ENCODE results near the gene SLC25A43. TPM values are rescaled to one million over a fixed set of nuclear protein-coding genes. Genes with fewer than 3 reads are reported as not detected.
A peak's percentile ranks its signal among the peaks of the same experiment; 100 is the strongest.

The SLC25A43 gene
- total RNA-seq, 1 experiment from 2014 or later: 13.4 TPM

- Mint-ChIP-seq H3K9me3 (ENCODE audit: unreplicated experiment) (no peaks in the 10 kb centered on the region), H3K27ac (ENCODE audit: unreplicated experiment) (no peak overlapping the region), H3K4me3 (ENCODE audit: unreplicated experiment) (no peak overlapping the region), H3K4me1 (ENCODE audit: low read depth, unreplicated experiment) (peaks cover 14% of the 10 kb centered on the region), H3K27me3 (ENCODE audit: insufficient read depth, unreplicated experiment) (no peaks in the 10 kb centered on the region), H3K36me3 (ENCODE audit: insufficient read depth, unreplicated experiment) (peaks cover 15% of the 10 kb centered on the region)
- TF ChIP-seq CTCF (IDR thresholded peaks at IDR 0.05; ENCODE audit: insufficient read depth in 1 of 2, low read depth in 1 of 2, low read length in 1 of 2, severe bottlenecking in 1 of 2, unreplicated experiment in 1 of 2): no peak
- ChIA-PET POLR2A (no interaction called here), CTCF (interaction anchor here (2.8 kb wide), 1 partner anchor 93 kb away, joined by 16 read pairs; no protein-coding TSS in a partner anchor)
- no TSS peak for BruUV-seq (replicated peaks)
- DNase-seq: peak in 1 of 2 experiments; percentile 10
- Histone ChIP-seq H3K4me1 (peaks cover 12% of the 10 kb centered on the region; the same call in 1 of the 2 replicates), H3K27me3 (replicated peaks; ENCODE audit: control insufficient read depth, insufficient read depth, low read length) (no peaks in the 10 kb centered on the region), H3K4me3 (ENCODE audit: low read depth, low read length) (no peak overlapping the region), H3K9me3 (no peaks in the 10 kb centered on the region), H3K36me3 (ENCODE audit: control insufficient read depth, insufficient read depth, low read length) (no peaks in the 10 kb centered on the region)
- intact Hi-C loops (cut with micrococcal nuclease; ENCODE audit: unreplicated experiment): loop anchor here (1.0 to 10.0 kb wide), 3 partner anchors 48 to 124 kb away; no protein-coding TSS in a partner anchor
Measured at GRCh38 chrX:119419146-119419545, 20.0 kb downstream of the SLC25A43 start.

- CTCF ChIA-PET: no interaction called here
Measured at GRCh38 chrX:119419898-119420297, 20.8 kb downstream of the SLC25A43 start.

GRCh38 chrX:119421016-119421705 is 22.0 kb downstream of the SLC25A43 start:
- H3K9me3 Mint-ChIP-seq (ENCODE audit: unreplicated experiment): no peaks in the 10 kb centered on the region
- CTCF ChIA-PET: no interaction called here
- Histone ChIP-seq H3K4me1 (peaks cover 12% of the 10 kb centered on the region; the same call in 1 of the 2 replicates), H3K36me3 (ENCODE audit: control insufficient read depth, insufficient read depth, low read length) (no peaks in the 10 kb centered on the region), H3K27me3 (replicated peaks; ENCODE audit: control insufficient read depth, insufficient read depth, low read length) (no peaks in the 10 kb centered on the region), H3K9me3 (no peaks in the 10 kb centered on the region), H3K4me3 (ENCODE audit: low read depth, low read length) (no peak overlapping the region)
- no peak for TF ChIP-seq CTCF (IDR thresholded peaks at IDR 0.05; ENCODE audit: insufficient read depth in 1 of 2, low read depth in 1 of 2, low read length in 1 of 2, severe bottlenecking in 1 of 2, unreplicated experiment in 1 of 2)
- POLR2A ChIA-PET: no interaction called here
- intact Hi-C loops (cut with micrococcal nuclease; ENCODE audit: unreplicated experiment): no loop called here
- peaks cover 19% of the 10 kb centered on the region for H3K36me3 Mint-ChIP-seq (ENCODE audit: insufficient read depth, unreplicated experiment)
- BruUV-seq (replicated peaks): no TSS peak
- no peak overlapping the region for H3K27ac Mint-ChIP-seq (ENCODE audit: unreplicated experiment)
- H3K4me3 Mint-ChIP-seq (ENCODE audit: unreplicated experiment): no peak overlapping the region
- DNase-seq: no peak
- no peaks in the 10 kb centered on the region for H3K27me3 Mint-ChIP-seq (ENCODE audit: insufficient read depth, unreplicated experiment)
- H3K4me1 Mint-ChIP-seq (ENCODE audit: low read depth, unreplicated experiment): peaks cover 14% of the 10 kb centered on the region

More at GRCh38 chrX:119419898-119420297, 20.8 kb downstream of the SLC25A43 start:
- DNase-seq: no peak
- no TSS peak for BruUV-seq (replicated peaks)
- no peaks in the 10 kb centered on the region for H3K9me3 ChIP-seq
- no peaks in the 10 kb centered on the region for H3K27me3 ChIP-seq (replicated peaks; ENCODE audit: control insufficient read depth, insufficient read depth, low read length)
- POLR2A ChIA-PET: no interaction called here
- no peak overlapping the region for H3K4me3 ChIP-seq (ENCODE audit: low read depth, low read length)
- peaks cover 12% of the 10 kb centered on the region; the same call in 1 of the 2 replicates for H3K4me1 ChIP-seq
- no peaks in the 10 kb centered on the region for H3K36me3 ChIP-seq (ENCODE audit: control insufficient read depth, insufficient read depth, low read length)
- Mint-ChIP-seq H3K27me3 (ENCODE audit: insufficient read depth, unreplicated experiment) (no peaks in the 10 kb centered on the region), H3K4me1 (ENCODE audit: low read depth, unreplicated experiment) (peaks cover 14% of the 10 kb centered on the region), H3K27ac (ENCODE audit: unreplicated experiment) (no peak overlapping the region), H3K36me3 (ENCODE audit: insufficient read depth, unreplicated experiment) (peaks cover 17% of the 10 kb centered on the region), H3K9me3 (ENCODE audit: unreplicated experiment) (no peaks in the 10 kb centered on the region), H3K4me3 (ENCODE audit: unreplicated experiment) (peak overlapping the region; percentile 20)
- intact Hi-C loops (cut with micrococcal nuclease; ENCODE audit: unreplicated experiment): loop anchor here (1.0 to 10.0 kb wide), 3 partner anchors 47 to 125 kb away; no protein-coding TSS in a partner anchor
- TF ChIP-seq CTCF (IDR thresholded peaks at IDR 0.05; ENCODE audit: insufficient read depth in 1 of 2, low read depth in 1 of 2, low read length in 1 of 2, severe bottlenecking in 1 of 2, unreplicated experiment in 1 of 2): no peak

All from Caco-2 (cell line).